AG09319 (cell line): ENCODE data around the gene SHB.
"Not testable (repeated sequence)": the region's sequence is repeated elsewhere in the genome, so short reads cannot be mapped to it uniquely, and the experiment has no call there.

ENCODE experiments used
- DNase-seq: peaks from one replicate; pipeline ENCODE4 v3.0.0-alpha.2; 2010; ENCODE audit warnings: low read depth; ENCODE audit errors: extremely low read depth
- CTCF ChIP-seq: IDR thresholded peaks from 2 replicates; pipeline ENCODE4 v1.5.1; 2011; ENCODE audit warnings: low read depth, mild to moderate bottlenecking, inconsistent platforms, low read length, moderate library complexity

Gene SHB

GRCh38 chr9:37903647-37904444, 165.2 kb downstream of the SHB start, which contains the start of gene SLC25A51:
TSS of gene SLC25A51 (minus strand) at chr9:37904127. CDS start at chr9:37888550, 15,577 bp downstream.
- peak; percentile 79 for DNase-seq
- TF ChIP-seq CTCF: peak; percentile 96

DNA sequence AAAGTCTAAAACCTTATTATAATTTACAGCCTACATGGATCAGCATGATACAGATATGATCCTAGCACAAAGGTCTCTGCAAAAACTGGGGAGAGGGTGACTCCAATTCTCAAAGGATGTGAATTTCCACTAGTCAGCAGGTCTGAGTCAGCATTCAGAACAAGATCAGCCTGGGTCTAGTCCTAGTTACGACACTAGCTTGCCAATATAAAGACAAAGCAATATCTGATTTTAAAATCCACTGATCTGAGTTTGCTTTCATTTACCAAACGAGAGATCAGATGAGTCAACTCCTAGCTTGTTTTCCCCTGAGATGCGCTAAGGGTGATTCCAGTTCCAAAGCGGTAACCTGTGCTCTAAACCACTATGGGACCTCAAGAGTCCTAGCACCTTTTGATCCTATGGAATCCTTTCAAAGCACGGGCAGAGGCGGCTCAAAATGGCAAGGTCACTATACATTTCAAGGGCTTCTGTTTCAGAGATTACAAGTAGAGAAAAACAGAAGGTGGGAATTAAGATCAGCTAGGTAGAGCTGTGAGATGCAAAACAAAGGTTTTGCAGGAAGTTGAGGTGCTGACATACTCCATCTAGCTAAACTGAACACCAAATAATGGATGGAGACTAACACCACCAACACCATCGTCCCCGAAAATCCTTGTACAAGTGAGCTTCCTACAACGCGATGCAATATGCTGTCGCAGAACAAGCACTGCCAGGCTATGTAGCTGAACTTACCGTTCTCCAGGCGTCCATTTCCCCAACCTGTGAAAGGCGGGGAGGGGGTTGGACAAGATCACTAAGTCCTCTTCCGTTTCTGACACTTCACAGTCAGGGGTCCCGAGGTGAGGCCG, 166.0 kb downstream of the SHB start:
- no peak for DNase-seq

GRCh38 chr9:37902131-37902530, 166.9 kb downstream of the SHB start:
- TF ChIP-seq CTCF: no peak
- DNase-seq: no peak

More for the DNA sequence above, 166.0 kb downstream of the SHB start:
- TF ChIP-seq CTCF: no peak

DNA sequence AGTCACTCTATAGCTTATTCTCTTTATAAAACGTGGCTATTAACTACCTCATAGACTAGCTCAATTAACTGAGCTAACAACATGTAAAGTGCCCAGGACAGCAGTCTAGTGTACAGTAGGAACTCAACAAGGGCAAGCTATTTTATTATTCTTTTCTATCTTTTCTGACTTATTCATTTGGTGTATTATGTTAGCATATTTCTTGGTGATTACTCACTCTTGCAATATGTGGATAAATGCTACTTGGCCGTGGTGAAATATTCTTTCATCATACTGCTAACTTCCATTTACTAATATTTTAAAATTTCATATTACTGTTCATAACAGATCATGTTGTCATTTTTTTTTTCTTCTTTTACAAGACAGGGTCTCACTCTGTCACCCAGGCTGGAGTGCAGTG, 170.0 kb downstream of the SHB start:
- TF ChIP-seq CTCF: no peak
- no peak for DNase-seq

DNA sequence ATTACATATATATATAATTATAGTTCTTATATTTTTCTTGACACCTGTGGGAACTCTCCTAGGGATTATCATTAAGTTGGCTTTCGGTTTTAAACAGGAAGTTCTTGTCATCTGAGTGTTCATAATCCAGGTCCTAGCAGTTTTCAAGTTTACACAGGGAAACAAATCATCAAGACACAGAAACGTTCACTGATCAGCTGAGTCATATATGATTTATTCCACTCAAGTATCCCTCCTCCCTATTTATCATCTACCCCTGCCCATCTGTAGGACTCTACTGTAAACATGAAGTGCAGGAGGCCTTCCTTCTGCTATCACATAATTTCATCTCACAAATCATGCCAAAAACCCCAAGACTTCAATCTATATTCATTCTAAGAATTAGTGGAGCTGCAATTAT, 171.4 kb downstream of the SHB start:
- no peak for TF ChIP-seq CTCF
- DNase-seq: no peak

- DNase-seq: no peak
- no peak for TF ChIP-seq CTCF
Observed at GRCh38 chr9:37892063-37892462, 177.0 kb downstream of the SHB start.

DNA sequence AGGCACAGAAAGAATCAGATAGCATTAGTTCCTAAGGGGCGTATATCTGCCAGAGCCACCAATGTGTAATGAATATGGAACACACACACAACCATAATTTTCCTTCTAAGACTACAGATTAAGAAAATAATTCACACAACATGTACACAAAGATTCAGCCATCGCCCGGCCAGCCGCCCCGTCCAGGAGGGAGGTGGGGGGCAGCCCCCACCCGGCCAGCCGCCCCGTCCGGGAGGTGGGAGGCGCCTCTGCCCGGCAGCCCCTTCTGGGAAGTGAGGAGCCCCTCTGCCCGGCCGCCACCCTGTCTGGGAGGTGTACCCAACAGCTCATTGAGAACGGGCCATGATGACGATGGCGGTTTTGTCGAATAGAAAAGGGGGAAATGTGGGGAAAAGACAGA, 178.0 kb downstream of the SHB start:
- not testable (repeated sequence) for DNase-seq
